Lower leg skin (tissue), 3 donors: ENCODE data around the gene PCGF5.

Experiments
- POLR2A ChIP-seq, 2 donors: fragments of 450-650 bp; IDR thresholded peaks; one replicate each; pipeline ENCODE4 v1.6.1; 2016 to 2017; ENCODE audit warnings: antibody characterized with exemption in 2 of 2, mild to moderate bottlenecking in 1 of 2, moderate library complexity in 1 of 2
- TF ChIP-seq, protein P1 (sequence below), 3 donors: fragments of 450-650 bp; IDR thresholded peaks; one replicate each; pipeline ENCODE4 v1.5.1; 2016; ENCODE audit warnings: antibody characterized with exemption in 3 of 3, mild to moderate bottlenecking in 3 of 3, moderate library complexity in 2 of 3

DNA sequence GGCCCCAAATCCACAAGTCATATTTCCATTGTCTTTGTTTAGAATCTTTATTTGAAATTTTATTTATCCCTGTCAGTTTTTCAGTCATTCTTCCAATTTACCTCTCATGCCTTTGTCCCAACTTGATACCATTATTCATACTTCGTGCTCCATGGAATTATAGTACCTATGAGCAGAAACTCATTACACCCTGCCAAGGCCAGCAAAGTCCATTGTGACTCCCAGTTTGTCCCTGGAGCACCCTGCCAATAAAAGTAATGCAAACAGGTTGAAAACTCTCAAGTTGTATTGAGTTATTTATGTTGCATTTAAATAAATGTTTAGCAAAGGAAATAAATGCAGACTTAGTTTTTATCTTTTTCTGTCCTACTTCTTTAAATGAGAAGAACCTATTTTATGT, 19.3 kb downstream of the PCGF5 start:
- no peak for TF ChIP-seq POLR2A (IDR thresholded peaks at IDR 0.05)
- TF ChIP-seq, protein P1, sequence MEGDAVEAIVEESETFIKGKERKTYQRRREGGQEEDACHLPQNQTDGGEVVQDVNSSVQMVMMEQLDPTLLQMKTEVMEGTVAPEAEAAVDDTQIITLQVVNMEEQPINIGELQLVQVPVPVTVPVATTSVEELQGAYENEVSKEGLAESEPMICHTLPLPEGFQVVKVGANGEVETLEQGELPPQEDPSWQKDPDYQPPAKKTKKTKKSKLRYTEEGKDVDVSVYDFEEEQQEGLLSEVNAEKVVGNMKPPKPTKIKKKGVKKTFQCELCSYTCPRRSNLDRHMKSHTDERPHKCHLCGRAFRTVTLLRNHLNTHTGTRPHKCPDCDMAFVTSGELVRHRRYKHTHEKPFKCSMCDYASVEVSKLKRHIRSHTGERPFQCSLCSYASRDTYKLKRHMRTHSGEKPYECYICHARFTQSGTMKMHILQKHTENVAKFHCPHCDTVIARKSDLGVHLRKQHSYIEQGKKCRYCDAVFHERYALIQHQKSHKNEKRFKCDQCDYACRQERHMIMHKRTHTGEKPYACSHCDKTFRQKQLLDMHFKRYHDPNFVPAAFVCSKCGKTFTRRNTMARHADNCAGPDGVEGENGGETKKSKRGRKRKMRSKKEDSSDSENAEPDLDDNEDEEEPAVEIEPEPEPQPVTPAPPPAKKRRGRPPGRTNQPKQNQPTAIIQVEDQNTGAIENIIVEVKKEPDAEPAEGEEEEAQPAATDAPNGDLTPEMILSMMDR (IDR thresholded peaks at IDR 0.05) = no peak
